NCI-H510A (cell line): ENCODE measurements around the gene GTSF1L.

Experiments
- DNase-seq: peaks from one replicate; lab custom pipeline; 2025; lab: John Stamatoyannopoulos, UW

Gene GTSF1L

DNA sequence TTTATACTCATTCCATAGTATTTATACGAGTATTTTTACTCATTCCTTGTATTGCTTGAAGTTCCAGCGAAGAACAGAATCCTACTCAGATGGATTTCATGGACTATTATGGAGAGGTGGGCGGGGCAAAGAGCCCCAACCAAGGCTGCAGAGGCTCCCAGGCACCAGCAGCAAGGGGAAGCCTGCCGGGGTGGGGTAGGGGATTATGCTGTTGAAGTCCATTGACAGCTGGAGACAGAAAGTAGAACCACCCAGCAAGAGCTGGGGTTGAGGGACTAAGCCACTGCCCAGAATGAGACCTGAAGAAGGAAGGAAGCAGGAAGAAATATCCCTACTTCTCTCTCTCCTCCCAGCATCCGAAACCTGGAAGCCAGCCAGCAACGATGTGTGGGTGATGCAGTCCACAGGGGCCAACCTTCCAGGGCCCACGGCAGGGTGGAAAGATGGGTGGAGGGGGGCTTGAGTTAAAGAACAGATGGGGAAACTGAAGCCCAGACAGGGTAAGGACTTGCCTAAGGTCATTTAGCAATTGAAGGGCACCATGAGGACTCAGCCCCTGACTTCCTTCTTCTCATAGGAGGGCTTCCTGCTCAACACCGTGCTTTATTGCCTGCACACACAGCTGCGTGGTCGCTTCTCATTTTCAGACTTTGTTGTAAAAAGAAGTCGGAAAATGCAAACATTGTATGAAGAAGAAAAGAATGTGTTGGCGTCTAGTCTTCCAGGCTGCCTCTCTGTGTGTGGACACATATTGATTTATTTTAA lies 18.3 kb upstream of the GTSF1L start:
- DNase-seq: no peak

DNA sequence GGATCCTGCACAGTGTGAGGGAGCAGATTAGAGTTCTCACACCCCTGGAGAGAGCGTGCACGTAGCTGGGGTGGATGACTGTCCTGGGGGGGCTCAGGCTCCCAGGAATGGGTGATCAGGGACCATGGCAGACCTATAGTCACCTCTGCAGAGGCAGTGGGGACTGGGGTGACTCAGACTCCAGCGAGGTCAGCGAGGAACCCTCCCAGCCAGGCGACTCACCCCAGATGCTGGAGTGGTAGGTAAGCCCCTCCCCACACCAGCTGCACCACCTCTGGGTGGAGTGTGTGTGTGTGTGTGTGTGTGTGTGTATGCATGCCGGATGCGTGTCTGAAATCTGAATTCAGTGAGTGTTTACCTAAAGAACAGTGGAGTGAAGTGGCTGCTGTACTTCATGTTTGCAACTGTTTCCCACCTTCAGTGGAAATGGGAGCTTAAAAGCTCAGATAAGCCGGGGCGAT lies 17.4 kb upstream of the GTSF1L start:
- DNase-seq: peak; percentile 69

DNA sequence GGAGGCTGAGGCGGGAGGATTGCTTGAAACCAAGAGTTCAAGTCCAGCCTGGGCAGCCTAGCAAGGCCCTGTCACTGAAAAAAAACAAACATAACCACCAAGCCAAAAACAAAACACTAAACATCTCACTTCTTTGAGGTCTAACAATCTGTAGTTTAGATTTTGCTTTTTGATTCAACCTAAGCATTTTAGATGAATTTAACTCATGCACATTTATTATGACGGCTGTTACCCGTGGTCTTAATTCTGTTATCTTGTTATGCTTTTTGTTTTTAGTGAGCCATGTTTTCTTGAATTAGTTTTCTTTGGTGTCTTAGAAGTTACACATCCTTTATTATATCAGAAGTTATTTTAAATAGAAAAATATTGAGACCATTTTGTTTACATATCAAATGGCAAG lies 13.8 kb upstream of the GTSF1L start:
- no peak for DNase-seq

DNA sequence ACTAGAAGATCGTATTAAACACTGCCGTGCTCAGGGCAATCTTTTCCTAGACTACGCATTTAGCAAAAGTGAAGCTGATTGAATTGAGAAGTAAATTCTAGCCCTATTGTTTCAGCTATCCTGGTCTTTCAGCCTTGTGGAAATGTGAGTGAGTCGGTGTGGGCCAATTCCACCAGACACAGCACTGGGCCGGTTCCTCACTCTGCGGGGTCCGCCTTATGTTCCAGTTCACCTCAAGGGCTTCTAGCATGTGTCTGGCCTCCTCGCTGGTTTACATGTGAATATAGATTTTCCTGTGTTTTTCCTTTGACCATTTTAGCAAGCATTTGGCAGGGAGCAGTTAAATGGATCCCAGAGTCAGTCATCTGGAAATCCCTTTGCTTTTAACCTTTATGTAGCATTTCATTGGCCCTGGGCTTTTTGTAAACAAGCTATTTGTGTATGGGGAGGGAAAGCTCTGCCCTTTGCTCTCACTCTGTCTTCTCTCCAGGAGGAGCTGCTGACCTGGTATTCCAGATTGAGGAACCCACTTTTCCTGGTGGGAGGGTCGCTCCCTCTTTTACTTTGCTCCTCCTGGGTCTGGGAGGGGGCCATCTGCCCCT lies 12.4 kb upstream of the GTSF1L start:
- DNase-seq: no peak

DNA sequence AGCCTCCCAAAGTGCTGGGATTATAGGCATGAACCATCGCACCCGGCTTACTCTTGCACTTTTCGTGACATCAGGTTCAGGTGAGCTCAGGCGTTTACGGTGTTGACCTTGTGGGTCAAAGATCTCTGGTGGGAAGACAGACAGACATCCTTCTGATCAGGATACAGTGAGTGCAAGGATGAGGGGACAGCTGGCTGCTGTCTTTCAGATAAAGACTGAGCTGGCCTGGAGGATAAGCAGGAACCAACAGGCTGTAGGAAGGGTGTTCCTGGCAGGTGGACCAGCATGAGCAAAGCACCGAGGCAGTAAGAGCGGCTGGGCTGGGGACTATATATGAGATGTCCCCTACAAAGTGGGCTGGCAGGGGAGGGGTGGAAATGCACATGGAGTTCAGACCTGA lies 11.1 kb upstream of the GTSF1L start:
- DNase-seq: no peak

DNA sequence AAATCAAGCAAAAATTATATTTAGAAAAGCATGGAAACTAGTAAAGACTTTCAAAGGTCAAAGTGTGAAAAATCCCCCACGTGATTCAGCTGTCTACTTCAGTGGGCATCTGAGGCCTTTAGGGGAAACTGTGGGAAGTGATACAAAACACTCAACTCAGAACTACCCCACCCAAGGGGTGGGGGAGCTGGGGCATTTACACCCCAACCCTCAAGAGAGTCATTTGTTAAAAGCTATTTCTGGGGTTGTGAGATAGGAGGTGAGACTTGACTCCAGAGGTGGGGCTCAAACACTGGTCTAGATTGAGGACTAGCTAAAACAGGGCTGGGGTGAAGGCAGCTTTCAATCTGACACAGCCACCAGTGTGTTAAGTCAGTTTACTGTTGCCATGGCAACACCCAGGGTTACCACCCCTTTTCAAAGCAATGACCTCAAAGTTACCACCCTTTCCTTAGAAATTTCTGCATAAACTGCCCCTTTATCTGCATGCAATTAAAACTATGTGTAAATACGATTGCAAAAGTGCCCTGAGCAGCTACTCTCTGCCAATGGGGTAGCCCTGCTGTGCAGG lies 9.9 kb upstream of the GTSF1L start:
- DNase-seq: no peak

DNA sequence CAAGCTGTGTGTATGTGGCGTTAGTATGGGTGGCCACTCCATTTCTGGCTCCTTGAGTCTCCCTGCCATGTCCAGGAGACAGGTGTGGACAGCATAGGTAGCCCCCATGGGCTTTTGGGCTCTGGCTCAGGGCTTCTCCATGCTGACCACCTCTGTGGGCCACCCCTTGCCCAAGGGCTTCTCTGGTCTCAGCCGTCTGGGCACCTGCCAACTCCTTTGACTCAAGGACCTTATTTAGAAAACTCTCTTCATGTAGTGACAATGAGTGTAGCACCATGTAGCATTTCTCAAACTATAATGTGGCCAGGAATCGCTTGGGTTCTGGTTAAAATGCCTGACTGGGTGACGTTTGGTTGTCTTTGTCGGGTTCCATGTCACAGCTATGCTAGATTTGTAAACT lies 5.1 kb upstream of the GTSF1L start:
- DNase-seq: no peak

DNA sequence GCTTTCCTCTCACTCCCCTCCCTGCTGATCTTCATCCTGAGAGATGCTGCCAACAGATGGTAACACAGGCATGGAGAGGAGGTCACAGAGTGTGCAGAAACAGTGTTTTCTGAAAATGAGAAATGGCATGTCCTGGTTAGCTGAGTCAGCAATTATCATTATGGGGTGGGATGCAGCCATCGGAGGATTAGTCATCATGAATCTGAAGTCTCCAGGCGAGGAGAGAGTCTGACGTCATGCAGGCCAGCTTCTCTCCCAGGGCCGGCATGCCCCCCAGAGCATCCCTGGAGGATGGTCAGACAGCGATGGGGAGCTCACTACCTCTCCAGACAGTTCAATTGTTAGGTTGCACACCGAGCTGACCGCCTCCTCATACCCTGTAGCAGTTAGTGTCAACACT lies 4.7 kb upstream of the GTSF1L start:
- no peak for DNase-seq

DNA sequence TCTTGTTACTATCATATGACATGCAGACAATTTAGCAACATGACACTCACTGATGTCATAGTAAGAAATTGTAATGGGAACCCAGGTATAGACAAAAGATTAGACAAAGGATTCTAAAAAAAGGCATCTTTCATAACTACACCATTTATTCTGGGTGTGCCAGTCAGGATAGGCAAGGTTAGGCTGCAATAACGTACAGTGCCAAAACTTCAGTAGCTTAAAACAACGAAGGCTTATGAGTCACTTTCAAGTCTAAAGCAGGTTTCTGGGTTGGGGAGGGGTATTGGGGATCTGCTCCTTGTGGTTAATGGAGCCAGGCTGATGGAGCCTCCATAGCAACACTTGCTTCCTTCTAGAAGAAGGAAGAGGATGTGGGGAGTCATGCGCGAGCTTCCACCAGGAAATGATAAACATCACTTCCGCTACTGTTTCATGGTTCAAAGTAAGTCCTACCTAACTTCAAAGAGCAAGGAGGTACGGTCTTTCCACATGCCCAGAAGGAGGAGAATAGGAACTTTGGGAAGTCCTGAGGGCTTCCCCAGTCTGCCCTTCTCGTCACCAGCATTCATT lies 2.0 kb upstream of the GTSF1L start:
- DNase-seq: no peak

DNA sequence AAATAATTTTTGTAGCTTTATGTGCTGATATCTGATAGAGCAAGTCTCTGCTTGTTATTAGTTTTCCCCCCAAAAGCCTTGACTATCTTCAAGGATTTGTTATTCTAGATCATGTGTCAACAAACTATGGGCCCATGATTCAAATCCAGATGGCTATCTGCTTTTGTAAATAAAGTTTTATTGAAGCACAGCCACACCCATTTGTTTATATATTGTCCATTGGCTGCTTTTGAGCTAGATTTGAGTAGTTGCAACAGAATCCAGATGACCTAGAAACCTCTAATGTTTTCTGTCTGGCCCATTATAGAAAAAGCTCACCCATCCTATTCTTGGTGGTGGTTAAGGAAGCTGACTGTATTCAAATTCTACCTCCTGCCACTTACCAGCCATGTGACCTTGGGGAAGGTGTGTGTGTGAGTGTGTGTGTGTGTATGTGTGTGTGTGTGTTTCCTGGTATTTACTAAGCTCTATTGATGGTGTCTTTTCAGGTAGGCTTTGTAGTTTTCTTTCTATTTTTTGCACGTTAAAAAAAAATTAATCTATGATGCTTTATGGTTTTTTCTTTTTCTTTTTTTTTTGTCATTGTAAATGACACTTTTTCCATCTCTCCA lies 1.3 kb upstream of the GTSF1L start:
- no peak for DNase-seq

DNA sequence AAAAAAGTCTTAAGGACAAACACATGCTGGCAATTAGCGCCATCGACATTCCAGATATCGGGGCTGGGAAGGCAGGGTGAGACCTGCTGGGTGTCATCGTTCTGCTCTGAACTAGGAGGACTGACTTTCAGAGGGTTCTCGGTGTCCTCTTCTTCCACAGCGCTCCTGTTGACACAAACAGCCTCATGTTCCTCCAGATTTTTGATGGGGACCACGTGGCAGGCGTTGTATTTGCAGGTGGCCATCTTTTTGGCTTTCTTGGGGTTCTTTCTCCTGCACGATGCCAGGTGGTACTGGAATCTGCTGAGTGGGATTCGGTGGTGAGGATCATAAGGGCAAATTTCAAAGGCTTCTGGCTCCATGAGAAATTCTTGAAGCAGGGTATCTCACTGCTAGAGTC lies 469 bp downstream of the GTSF1L start:
- DNase-seq: no peak

DNA sequence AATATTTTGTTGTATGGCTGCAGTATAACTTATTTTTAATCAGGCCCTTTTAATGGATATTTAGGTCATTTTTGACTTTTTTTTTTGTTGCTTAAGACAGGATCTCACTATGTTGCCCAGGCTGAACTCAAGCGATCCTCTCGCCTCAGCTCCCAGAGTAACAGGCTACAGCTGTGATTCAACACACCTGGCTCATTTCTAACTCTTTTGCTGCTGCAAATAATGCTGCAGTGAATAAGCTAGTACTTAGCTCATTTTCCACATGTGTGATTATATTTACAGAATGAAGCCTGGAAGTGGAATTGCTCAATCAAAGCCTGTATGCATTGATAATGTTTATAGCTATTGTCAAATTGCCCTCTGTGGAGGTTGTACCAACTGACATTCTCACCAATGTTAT lies 1.1 kb downstream of the GTSF1L start:
- DNase-seq: no peak

DNA sequence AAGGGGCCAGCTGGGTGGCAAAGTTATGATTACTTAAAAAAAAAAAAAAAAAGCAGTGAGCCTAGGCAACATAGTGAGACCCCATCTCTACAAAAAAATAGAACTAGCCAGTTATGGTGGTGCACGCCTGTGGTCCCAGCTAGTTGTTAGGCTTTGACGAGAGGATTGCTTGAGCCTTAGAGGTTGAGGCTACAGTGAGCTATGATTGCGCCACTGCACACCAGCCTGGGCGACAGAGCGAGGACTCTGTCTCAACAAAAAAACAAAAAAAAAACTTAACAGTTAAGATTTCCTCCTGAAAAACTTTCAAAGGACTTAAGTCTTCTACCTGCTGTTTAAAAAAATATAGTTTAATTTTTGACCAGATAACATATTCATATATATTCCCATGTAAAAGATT lies 2.4 kb downstream of the GTSF1L start:
- DNase-seq: no peak

DNA sequence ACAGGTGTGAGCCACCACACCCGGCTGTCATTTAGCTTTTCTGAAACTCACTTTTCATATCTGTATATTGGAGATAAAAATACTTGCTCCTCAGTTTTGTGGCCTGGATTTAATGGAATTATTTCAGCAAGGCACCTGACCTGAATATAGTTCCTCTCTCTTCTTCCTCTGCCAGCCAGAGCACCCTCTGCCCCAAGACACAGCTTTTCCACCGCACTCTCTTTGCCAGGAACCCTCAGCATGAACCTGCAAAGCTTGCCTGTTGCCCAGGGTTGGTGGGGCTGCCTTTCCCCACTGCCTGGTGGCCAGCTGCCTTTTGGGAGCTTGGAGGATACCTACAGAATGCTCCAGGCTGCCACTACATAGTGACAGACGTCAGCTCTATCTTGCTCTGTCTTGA lies 3.1 kb downstream of the GTSF1L start:
- no peak for DNase-seq

DNA sequence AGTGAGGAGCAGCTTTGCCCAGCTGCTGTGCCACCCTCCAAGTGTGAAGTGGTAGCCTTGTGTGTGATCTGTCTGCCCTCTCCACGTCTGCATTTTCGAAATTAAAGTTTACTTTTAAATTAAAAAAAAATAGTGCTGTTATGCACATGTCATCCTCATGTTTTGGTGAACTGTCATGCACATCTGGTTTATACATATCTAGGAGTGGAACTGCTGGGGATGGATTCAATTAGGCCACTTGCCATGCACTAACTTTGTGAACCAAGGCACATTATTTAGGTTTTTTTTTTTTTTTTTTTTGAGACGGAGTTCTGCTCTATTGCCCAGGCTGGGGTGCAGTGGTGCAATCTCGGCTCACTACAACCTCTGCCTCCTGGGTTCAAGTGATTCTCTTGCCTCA lies 3.6 kb downstream of the GTSF1L start:
- DNase-seq: no peak

DNA sequence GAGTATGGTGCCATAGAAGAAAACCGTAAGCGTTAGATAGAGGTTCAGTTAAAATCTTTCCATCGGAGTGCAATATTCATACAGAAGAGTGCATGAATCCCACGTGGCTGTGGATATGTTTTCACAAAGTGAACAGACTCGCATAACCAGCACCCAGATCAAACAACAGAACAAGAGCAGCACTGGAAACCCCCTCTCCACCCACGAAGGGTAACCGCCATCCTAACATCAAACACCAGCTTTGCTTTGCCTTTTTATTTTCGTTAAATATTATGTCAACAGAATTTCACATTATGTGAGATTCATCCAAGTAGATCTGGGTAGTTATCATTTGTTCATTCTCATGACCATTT lies 4.7 kb downstream of the GTSF1L start:
- no peak for DNase-seq

DNA sequence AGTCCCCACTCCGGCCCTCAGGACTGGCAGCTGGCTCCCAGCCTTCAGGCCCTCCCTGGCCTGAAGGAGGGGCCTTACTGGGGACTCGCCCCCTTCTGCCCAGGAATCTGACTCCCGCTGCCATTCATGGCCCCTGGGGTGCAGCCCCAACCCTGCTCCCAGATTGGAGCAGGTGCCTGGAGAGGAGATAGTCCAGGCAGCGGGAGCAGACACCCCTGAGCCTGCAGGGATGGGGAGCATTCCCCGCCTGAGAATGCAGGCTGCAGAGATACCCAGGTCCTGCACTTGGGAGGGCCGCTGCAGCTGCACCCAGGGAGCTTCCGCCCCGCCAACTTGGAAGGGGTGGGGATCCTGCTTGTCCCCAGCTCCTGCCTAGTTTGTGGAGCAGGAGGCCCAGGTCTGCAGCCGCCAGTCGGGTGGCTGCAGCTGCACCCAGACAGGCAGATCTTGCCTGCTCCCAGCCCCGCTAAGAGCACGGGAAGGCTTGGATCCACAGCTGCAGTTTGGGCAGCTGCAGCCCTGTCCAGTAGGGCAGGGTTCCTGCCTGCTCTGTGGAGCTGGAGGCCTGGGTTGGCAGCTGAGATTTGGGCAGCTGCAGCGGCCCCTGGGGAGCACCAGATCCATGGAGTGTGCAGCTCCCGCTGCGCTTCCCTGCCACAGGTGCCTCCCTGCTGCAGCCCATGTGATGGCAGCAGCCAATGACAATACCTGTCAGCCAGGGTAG lies 5.2 kb downstream of the GTSF1L start:
- no peak for DNase-seq

DNA sequence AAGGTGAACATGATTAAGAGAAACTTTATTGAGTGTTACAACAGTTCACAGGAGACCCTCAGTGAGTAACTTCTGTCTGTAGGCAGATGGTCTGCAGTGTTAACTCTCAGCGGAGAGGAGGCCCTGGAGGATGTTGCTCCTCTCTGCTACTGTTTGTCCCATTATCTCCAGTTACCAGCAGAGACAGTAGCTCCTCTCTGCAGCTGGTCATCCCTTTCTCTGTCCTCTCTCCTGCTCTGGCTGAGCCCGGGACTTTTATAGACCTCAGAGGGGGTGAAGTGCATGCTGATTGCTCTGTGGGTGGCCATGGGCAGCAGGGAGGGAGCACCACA lies 5.7 kb downstream of the GTSF1L start:
- no peak for DNase-seq

DNA sequence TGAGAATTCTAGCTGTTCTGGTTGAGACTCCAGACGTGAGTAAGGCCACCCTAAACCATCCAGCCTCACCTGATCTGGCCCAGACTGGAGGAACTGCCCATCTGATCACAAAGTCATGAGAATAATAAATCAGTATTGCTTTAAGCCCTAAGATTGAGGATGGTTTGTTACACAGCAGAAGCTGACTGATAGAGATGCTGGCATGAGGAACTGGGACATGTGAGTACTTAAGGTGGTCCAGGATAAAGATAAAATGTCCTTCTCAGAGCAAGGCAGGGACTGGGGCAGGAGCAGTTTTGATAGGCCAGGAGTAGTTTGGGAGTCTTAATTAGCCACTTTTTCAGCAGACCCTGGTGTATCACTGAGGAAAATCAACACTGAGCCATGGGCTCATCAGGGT lies 6.8 kb downstream of the GTSF1L start:
- no peak for DNase-seq

DNA sequence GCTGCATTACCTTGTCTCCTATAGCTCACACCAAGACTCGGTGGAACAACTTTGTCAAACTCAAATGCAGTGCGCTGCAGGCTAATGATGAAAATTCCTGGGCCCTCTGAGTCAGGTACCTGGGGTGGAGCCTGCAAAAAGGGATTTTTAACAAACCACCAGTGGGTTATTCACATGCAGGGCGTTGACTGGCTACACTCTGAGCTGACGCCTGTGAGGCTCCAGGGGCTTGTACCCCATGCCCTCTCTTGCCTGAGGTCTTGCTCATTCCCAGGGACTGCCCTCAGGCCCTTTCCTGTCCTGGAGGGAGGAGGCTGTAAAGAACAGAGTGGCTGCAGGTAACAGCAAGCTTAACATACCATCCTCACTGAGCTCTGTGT lies 9.2 kb downstream of the GTSF1L start:
- no peak for DNase-seq

DNA sequence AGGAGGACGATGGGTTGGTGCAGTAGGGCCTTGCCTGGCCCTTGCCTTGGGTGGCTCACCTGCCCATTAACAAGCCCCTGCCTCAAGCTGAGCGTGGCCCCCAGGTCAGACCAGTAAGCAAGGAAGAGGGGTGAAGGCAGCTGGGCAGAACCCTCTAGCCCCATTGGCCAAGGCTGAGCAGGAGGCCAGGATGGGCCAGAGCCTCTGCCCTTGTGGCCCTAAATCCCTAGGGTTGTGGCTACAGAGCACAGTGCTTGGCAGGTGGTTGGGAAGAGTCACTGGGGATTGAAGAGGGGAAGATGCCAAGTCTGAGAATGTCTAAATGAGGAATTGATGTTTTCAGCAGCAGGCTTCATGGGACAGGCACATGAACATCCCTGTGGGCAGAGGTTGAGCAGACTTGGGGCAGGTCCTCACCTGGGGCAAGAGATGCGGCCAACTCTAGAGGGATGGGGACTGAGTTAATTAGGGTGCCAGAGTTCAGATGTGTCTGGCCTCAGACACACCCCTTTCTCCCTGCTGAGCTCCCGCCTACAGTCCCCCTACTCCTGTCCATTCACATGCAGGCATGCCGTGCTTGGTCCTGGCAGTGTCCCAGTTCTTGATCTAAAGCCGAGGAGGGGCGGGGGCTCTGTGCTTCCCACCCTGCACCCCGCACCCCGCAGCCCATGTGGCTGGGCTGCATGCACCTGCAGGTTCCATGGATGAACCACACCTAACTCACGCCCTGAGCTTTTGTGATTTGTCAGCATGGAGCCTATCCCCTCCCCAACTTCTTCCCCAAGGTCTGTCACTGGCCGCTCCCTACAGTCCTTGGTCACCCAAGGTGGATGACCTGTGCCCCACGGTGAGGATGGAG lies 9.8 kb downstream of the GTSF1L start:
- DNase-seq: no peak

DNA sequence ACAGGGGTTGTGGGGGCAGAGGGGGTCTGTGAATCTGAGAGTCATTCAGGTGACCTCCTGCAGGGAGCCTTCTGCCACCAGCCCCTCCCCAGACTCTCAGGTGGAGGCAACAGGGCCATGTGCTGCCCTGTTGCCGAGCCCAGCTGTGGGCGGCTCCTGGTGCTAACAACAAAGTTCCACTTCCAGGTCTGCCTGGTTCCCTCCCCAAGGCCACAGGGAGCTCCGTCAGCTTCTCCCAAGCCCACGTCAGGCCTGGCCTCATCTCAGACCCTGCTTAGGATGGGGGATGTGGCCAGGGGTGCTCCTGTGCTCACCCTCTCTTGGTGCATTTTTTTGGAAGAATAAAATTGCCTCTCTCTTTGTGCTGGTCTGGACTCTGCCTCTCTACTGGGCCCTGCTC lies 10.7 kb downstream of the GTSF1L start:
- DNase-seq: no peak
